ACC112 (cell line): ENCODE results near the gene DSCAML1.
"Not testable (repeated sequence)": the region's sequence is repeated elsewhere in the genome, so short reads cannot be mapped to it uniquely, and the experiment has no call there.

Experiments used
- H2AFZ ChIP-seq: fragments of 200-600 bp; sonication (generic); one replicate; pipeline ENCODE4 v1.6.0; 2017; ENCODE audit warnings: antibody characterized with exemption, low read length; ENCODE audit not compliant: unreplicated experiment
- H3K27ac ChIP-seq: fragments of 200-600 bp; sonication (generic); 2 replicates; pipeline ENCODE4 v1.5.1; 2014; ENCODE audit warnings: low read depth, mild to moderate bottlenecking, antibody characterized with exemption, low read length, moderate library complexity
- H3K27me3 ChIP-seq: fragments of 200-600 bp; sonication (generic); 2 replicates; pipeline ENCODE4 v1.6.1; 2014; ENCODE audit warnings: mild to moderate bottlenecking, antibody characterized with exemption, low read length, moderate library complexity, mixed read lengths; ENCODE audit not compliant: insufficient read depth
- H3K36me3 ChIP-seq: fragments of 200-600 bp; sonication (generic); 2 replicates; pipeline ENCODE4 v1.6.1; 2016; ENCODE audit warnings: mild to moderate bottlenecking, antibody characterized with exemption, low read length, moderate library complexity, mixed read lengths; ENCODE audit not compliant: insufficient read depth
- H3K4me1 ChIP-seq: fragments of 200-600 bp; sonication (generic); one replicate; pipeline ENCODE4 v1.6.1; 2016; ENCODE audit warnings: low read length, mixed read lengths; ENCODE audit not compliant: insufficient read depth, unreplicated experiment, control insufficient read depth
- H3K4me3 ChIP-seq: fragments of 200-600 bp; sonication (generic); 2 replicates; pipeline ENCODE4 v1.5.1; 2014; ENCODE audit warnings: mild to moderate bottlenecking, low read depth, low read length
- H3K79me2 ChIP-seq: fragments of 200-600 bp; sonication (generic); one replicate; pipeline ENCODE4 v1.6.0; 2016; ENCODE audit warnings: low read length; ENCODE audit not compliant: control insufficient read depth, unreplicated experiment, insufficient read depth

DSCAML1 gene

DNA sequence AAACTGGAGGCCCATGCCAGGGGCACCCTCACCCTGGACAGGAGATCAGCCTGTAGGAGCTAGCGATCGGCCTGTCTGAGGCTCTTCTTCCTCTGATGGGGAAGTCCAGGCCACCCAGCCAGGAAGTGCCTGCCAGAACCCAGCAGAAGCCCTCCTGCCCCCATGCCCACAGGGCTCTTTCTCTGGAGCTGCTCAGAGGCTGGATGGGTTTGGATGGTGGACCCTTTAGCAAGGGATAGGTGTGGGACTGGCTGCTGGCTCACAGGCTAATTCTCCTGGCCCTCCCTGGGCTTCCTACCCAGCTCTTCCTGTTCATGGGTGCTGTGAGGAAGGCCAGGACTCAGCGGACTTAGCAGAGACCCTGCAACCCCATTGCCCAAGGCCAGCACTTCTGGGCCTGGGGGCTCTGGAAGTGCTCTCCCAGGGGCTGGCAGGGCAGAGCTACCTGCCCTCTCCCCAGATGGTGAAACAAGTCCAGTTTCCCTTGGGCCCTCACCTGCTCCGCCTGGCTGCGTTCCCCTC, 19.9 kb upstream of the DSCAML1 start:
- Histone ChIP-seq H3K27ac (no peak overlapping the region), H3K4me3 (no peak overlapping the region), H3K79me2 (no peaks in the 10 kb centered on the region), H3K36me3 (no peaks in the 10 kb centered on the region), H3K4me1 (peaks cover 16% of the 10 kb centered on the region), H3K27me3 (no peaks in the 10 kb centered on the region), H2AFZ (no peak overlapping the region)

- Histone ChIP-seq H3K4me1 (peaks cover 16% of the 10 kb centered on the region), H3K36me3 (no peaks in the 10 kb centered on the region), H3K4me3 (no peak overlapping the region), H2AFZ (no peak overlapping the region), H3K79me2 (no peaks in the 10 kb centered on the region), H3K27ac (no peak overlapping the region), H3K27me3 (no peaks in the 10 kb centered on the region)
Measured at GRCh38 chr11:117816151-117816741, 19.2 kb upstream of the DSCAML1 start.

DNA sequence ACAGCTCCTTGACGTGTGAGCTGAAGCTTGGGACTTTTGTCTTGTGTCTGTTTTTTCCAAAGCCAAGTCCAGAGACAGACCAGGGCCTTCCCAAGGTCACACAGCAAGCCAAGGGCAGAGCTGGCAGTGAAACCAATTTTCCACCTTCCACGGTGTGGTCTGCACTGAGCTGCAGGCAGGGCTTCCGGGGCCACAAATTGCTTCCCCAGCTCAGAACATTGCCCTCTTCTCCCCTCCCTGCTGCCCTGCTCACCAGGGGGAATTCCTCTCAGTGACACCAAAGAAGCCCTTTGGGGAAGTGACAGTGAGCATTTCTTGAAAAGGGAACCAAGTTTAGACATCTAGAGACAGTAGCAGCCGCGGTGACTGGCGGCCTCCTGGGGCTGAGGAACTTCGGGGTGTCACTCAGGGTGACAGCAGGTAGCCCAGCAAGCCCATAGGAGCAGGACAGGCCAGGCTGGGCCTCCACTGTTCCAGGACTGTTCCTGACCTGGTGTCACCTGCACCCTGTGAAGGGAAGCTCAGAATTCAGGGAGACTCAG, 18.3 kb upstream of the DSCAML1 start:
- Histone ChIP-seq H3K4me1 (peaks cover 16% of the 10 kb centered on the region), H3K4me3 (no peak overlapping the region), H2AFZ (no peak overlapping the region), H3K27me3 (no peaks in the 10 kb centered on the region), H3K27ac (no peak overlapping the region), H3K36me3 (no peaks in the 10 kb centered on the region), H3K79me2 (no peaks in the 10 kb centered on the region)

DNA sequence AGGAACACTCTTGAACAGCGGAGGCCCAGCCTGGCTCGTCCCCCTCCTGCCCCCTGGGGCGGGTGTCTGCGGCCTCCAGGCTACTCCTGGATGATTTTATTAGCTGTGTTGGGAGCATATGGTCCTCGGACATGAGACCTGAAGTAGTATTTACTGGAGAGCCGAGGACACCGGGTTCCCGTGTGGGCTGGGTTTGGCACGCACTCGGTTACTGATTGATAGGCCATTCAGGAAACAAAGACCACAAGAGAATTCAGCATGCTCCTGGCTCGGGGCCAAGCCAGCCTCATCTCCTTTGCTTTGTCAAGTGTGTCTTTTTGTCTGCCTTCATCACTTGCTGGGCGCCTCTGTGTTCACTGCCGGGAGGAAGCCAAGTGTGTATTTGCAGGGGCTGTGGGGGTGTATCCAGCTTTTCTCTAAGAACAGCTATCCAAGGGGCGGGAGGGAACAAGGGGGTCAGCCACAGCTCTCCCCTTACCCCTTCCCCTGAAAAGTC, 17.8 kb upstream of the DSCAML1 start:
- H3K79me2 ChIP-seq = no peaks in the 10 kb centered on the region
- peaks cover 1% of the 10 kb centered on the region; the same call in 1 of the 2 replicates for H3K27me3 ChIP-seq
- H3K36me3 ChIP-seq = no peaks in the 10 kb centered on the region
- H3K27ac ChIP-seq = no peak overlapping the region
- peaks cover 16% of the 10 kb centered on the region for H3K4me1 ChIP-seq
- H2AFZ ChIP-seq = no peak overlapping the region
- H3K4me3 ChIP-seq = no peak overlapping the region

DNA sequence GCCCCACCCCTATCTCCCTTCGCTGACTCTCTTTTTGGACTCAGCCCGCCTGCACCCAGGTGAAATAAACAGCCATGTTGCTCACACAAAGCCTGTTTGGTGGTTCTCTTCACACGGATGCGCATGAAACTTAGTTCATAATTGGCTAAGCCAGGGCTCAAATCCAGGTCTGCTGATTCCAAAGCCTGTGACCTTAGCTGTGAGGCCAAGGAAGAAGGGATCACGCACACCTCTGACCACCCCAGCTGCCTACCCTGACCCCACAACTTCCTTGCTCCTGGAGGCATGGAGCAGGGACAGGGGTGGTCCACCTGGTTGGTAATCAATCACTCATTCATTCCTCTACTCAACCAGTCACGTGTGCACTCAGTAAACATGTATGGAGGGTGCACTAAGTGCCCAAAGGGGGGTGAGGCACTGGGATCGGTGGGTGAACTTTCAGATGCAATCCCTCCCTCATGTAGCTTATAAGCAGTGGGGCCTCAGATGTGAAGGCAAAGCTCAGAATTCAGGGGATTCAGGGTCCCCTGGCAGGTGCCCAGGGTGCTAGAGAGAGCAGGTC, 17.3 kb upstream of the DSCAML1 start:
- Histone ChIP-seq H3K27me3 (peaks cover 5% of the 10 kb centered on the region; the same call in 1 of the 2 replicates), H3K4me3 (no peak overlapping the region), H3K4me1 (peaks cover 16% of the 10 kb centered on the region), H3K36me3 (no peaks in the 10 kb centered on the region), H3K27ac (no peak overlapping the region), H2AFZ (no peak overlapping the region), H3K79me2 (no peaks in the 10 kb centered on the region)

GRCh38 chr11:117810056-117810451, 13.0 kb upstream of the DSCAML1 start:
- not testable (repeated sequence) for H3K27ac ChIP-seq, H3K36me3 ChIP-seq, H3K79me2 ChIP-seq, H3K4me3 ChIP-seq, H2AFZ ChIP-seq, H3K4me1 ChIP-seq
- H3K27me3 ChIP-seq = peaks cover 11% of the 10 kb centered on the region; the same call in 1 of the 2 replicates

- peaks cover 11% of the 10 kb centered on the region; the same call in 1 of the 2 replicates for H3K27me3 ChIP-seq
- H3K79me2 ChIP-seq = no peaks in the 10 kb centered on the region
- H3K36me3 ChIP-seq = no peaks in the 10 kb centered on the region
- H3K27ac ChIP-seq = no peak overlapping the region
- H2AFZ ChIP-seq = no peak overlapping the region
- H3K4me3 ChIP-seq = peak overlapping the region; percentile 54; the same call in 1 of the 2 replicates
- H3K4me1 ChIP-seq = no peaks in the 10 kb centered on the region
Measured at GRCh38 chr11:117809236-117810055, 12.4 kb upstream of the DSCAML1 start.

- H3K4me1 ChIP-seq = no peaks in the 10 kb centered on the region
- no peaks in the 10 kb centered on the region for H3K36me3 ChIP-seq
- no peaks in the 10 kb centered on the region for H3K79me2 ChIP-seq
- H3K27me3 ChIP-seq = peaks cover 11% of the 10 kb centered on the region; the same call in 1 of the 2 replicates
- H2AFZ ChIP-seq = no peak overlapping the region
- no peak overlapping the region for H3K27ac ChIP-seq
- 0 out of 2 replicates have a peak overlapping the region, but pooled peaks have one; percentile 14 for H3K4me3 ChIP-seq
Measured at GRCh38 chr11:117808784-117809183, 11.8 kb upstream of the DSCAML1 start.

GRCh38 chr11:117807482-117808327, 10.7 kb upstream of the DSCAML1 start:
- Histone ChIP-seq H2AFZ (no peak overlapping the region), H3K36me3 (no peaks in the 10 kb centered on the region), H3K27me3 (peaks cover 11% of the 10 kb centered on the region; the same call in 1 of the 2 replicates), H3K4me3 (no peak overlapping the region), H3K79me2 (no peaks in the 10 kb centered on the region), H3K4me1 (no peaks in the 10 kb centered on the region), H3K27ac (no peak overlapping the region)

- Histone ChIP-seq H3K27me3 (peaks cover 16% of the 10 kb centered on the region; the same call in 1 of the 2 replicates), H3K79me2 (no peaks in the 10 kb centered on the region), H3K27ac (no peak overlapping the region), H2AFZ (no peak overlapping the region), H3K4me1 (no peaks in the 10 kb centered on the region), H3K4me3 (no peak overlapping the region), H3K36me3 (no peaks in the 10 kb centered on the region)
Measured at GRCh38 chr11:117806846-117807245, 9.8 kb upstream of the DSCAML1 start.
